GM23248 (cell line): ENCODE results near the gene ARL13B. TPM values are rescaled to one million over a fixed set of nuclear protein-coding genes. Genes with fewer than 3 reads are reported as not detected.

Experiments used
- DNase-seq: peaks from one replicate; pipeline ENCODE4 v3.0.0-alpha.2; 2015
- H2AFZ ChIP-seq: fragments of 200-600 bp; sonication (generic); 2 replicates; pipeline ENCODE4 v1.6.1; 2016; ENCODE audit warnings: antibody characterized with exemption
- H3F3A ChIP-seq: fragments of 200-600 bp; sonication (generic); 2 replicates; pipeline ENCODE4 v1.6.1; 2016; ENCODE audit warnings: mild to moderate bottlenecking, antibody characterized with exemption, mixed run types; ENCODE audit not compliant: insufficient read depth
- H3K27ac ChIP-seq: fragments of 200-600 bp; sonication (generic); 2 replicates; pipeline ENCODE4 v1.5.1; 2016; ENCODE audit warnings: mild to moderate bottlenecking
- H3K27me3 ChIP-seq: fragments of 200-600 bp; sonication (generic); replicated peaks from 2 replicates; pipeline ENCODE4 v1.6.1; 2016; ENCODE audit warnings: mild to moderate bottlenecking; ENCODE audit not compliant: insufficient read depth
- H3K36me3 ChIP-seq: fragments of 200-600 bp; sonication (generic); 2 replicates; pipeline ENCODE4 v1.6.1; 2016; ENCODE audit warnings: low read depth, mild to moderate bottlenecking
- H3K4me1 ChIP-seq: fragments of 200-600 bp; sonication (generic); 2 replicates; pipeline ENCODE4 v1.6.1; 2016; ENCODE audit warnings: mild to moderate bottlenecking; ENCODE audit not compliant: insufficient read depth
- H3K4me2 ChIP-seq: fragments of 200-600 bp; sonication (generic); one replicate; pipeline ENCODE4 v1.6.1; 2016; ENCODE audit warnings: mild to moderate bottlenecking; ENCODE audit not compliant: unreplicated experiment
- H3K4me3 ChIP-seq: fragments of 200-600 bp; sonication (generic); 2 replicates; pipeline ENCODE4 v1.5.1; 2016; ENCODE audit warnings: mild to moderate bottlenecking
- H3K79me2 ChIP-seq: fragments of 200-600 bp; sonication (generic); 2 replicates; pipeline ENCODE4 v1.6.1; 2016; ENCODE audit warnings: mild to moderate bottlenecking; ENCODE audit not compliant: insufficient read depth
- H3K9ac ChIP-seq: fragments of 200-600 bp; sonication (generic); 2 replicates; pipeline ENCODE4 v1.6.1; 2016; ENCODE audit warnings: mild to moderate bottlenecking
- H3K9me2 ChIP-seq: fragments of 200-600 bp; sonication (generic); 2 replicates; pipeline ENCODE4 v1.6.1; 2016; ENCODE audit warnings: mixed run types, mild to moderate bottlenecking, moderate library complexity; ENCODE audit not compliant: insufficient read depth
- H3K9me3 ChIP-seq: fragments of 200-600 bp; sonication (generic); one replicate; pipeline ENCODE4 v1.6.1; 2017; ENCODE audit warnings: low read depth
- H4K20me1 ChIP-seq: fragments of 200-600 bp; sonication (generic); 2 replicates; pipeline ENCODE4 v1.6.0; 2016; ENCODE audit not compliant: insufficient read depth
- EZH2 ChIP-seq: fragments of 200-600 bp; sonication (generic); IDR thresholded peaks from 2 replicates; pipeline ENCODE4 v1.6.1; 2018; ENCODE audit warnings: antibody characterized with exemption, mild to moderate bottlenecking; ENCODE audit not compliant: insufficient read depth, poor library complexity, severe bottlenecking
- EZH2phosphoT487 ChIP-seq: fragments of 200-600 bp; sonication (generic); IDR thresholded peaks from 2 replicates; pipeline ENCODE4 v1.6.1; 2018; ENCODE audit warnings: antibody characterized with exemption, moderate library complexity, mild to moderate bottlenecking, low read depth; ENCODE audit not compliant: insufficient read depth
- WGBS, 2 experiments: methylation state at CpG; one replicate each; pipeline ENCODE4 v1.1.6; 2015 to 2017; ENCODE audit warnings: low lambda C conversion rate in 2 of 2, low coverage in 1 of 2; ENCODE audit errors: missing lambda C conversion rate in 2 of 2; 5-methylcytosine and 5-hydroxymethylcytosine counted together
- in situ Hi-C: fragments of 300-500 bp; cut with MboI; formaldehyde crosslinking; loops from 2 replicates; pipeline ENCODE4 v1.15.0; 2020
- polyA plus RNA-seq: library from polyadenylated mRNA; unstranded; fragments of >200 nt; fragmentation: Nextera tagmentation; extraction: Ambion mirVana; gene quantifications from 2 replicates; pipeline ENCODE4 v1.2.1, GENCODE V29; 2016
- total RNA-seq: library from RNA; depleted of rRNA; stranded (reverse); fragments of >200 nt; shearing (Covaris generic); gene quantifications from 2 replicates; pipeline ENCODE4 v1.2.3, GENCODE V29; 2014

ARL13B gene
- total and polyA plus RNA-seq, 2 experiments from 2014 or later = 15.0 to 16.9 TPM

DNA sequence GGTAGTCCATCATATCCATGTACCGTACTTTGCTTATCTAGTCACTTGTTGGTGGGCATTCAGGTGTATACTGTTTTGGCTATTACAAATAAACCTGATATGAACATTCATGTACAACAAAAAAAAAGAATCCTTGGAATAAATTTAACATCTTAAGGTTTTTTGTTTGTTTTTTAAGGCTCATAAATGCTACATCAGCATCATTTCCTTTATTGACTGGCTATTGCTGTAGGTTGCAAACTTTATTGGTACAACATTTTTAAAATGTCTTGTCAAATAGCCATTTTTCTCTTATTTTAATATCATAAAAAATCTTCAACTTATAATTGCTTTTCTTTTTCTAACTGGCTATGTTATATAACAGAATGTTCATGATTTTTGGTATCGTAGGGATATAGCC lies 66.6 kb downstream of the ARL13B start:
- no peak for TF ChIP-seq EZH2phosphoT487
- no peak overlapping the region for H3K9ac ChIP-seq
- H3K79me2 ChIP-seq = no peaks in the 10 kb centered on the region
- 0 out of 2 replicates have a peak, but pooled peaks cover 6% of the 10 kb centered on the region for H3K36me3 ChIP-seq
- H3F3A ChIP-seq = peaks cover 5% of the 10 kb centered on the region; the same call in 1 of the 2 replicates
- H3K4me3 ChIP-seq = no peak overlapping the region
- no peak overlapping the region for H3K4me2 ChIP-seq
- 93 to 99% methylated on average over 2 of the region's 2 CpGs for WGBS, 2 experiments
- in situ Hi-C loops = no loop called here
- H4K20me1 ChIP-seq = no peaks in the 10 kb centered on the region
- no peaks in the 10 kb centered on the region for H3K4me1 ChIP-seq
- no peak for DNase-seq
- H2AFZ ChIP-seq = no peak overlapping the region
- no peaks in the 10 kb centered on the region for H3K9me2 ChIP-seq
- H3K9me3 ChIP-seq = no peaks in the 10 kb centered on the region
- H3K27me3 ChIP-seq = no peaks in the 10 kb centered on the region
- H3K27ac ChIP-seq = no peak overlapping the region

- H3K9me2 ChIP-seq = no peaks in the 10 kb centered on the region
- no peak overlapping the region for H3K4me2 ChIP-seq
Measured at GRCh38 chr3:94049267-94049666, 69.3 kb downstream of the ARL13B start.

GRCh38 chr3:94050546-94050945 lies 70.6 kb downstream of the ARL13B start:
- Histone ChIP-seq H4K20me1 (no peaks in the 10 kb centered on the region), H3K4me1 (no peaks in the 10 kb centered on the region), H3K79me2 (no peaks in the 10 kb centered on the region), H3K27ac (no peak overlapping the region), H3K9me2 (no peaks in the 10 kb centered on the region), H3K27me3 (no peaks in the 10 kb centered on the region), H3K9ac (no peak overlapping the region), H3K9me3 (no peaks in the 10 kb centered on the region), H3K4me2 (no peak overlapping the region), H2AFZ (no peak overlapping the region), H3F3A (no peaks in the 10 kb centered on the region), H3K4me3 (no peak overlapping the region), H3K36me3 (0 out of 2 replicates have a peak, but pooled peaks cover 6% of the 10 kb centered on the region)
- TF ChIP-seq EZH2phosphoT487 = no peak
- TF ChIP-seq EZH2 = no peak
- in situ Hi-C loops = no loop called here
- DNase-seq = no peak

More at GRCh38 chr3:94049267-94049666, 69.3 kb downstream of the ARL13B start:
- Histone ChIP-seq H3K36me3 (0 out of 2 replicates have a peak, but pooled peaks cover 6% of the 10 kb centered on the region), H3K9me3 (no peaks in the 10 kb centered on the region), H2AFZ (no peak overlapping the region), H3K4me3 (no peak overlapping the region), H3K4me1 (no peaks in the 10 kb centered on the region), H3K27ac (no peak overlapping the region), H3K9ac (no peak overlapping the region), H4K20me1 (no peaks in the 10 kb centered on the region), H3F3A (no peaks in the 10 kb centered on the region), H3K27me3 (no peaks in the 10 kb centered on the region), H3K79me2 (no peaks in the 10 kb centered on the region)
- WGBS, 2 experiments = 97% methylated on average over 2 of the region's 2 CpGs
- in situ Hi-C loops = no loop called here
- TF ChIP-seq EZH2phosphoT487 = no peak
- no peak for TF ChIP-seq EZH2
- DNase-seq = no peak

- H3K27ac ChIP-seq = no peak overlapping the region
- no peaks in the 10 kb centered on the region for H3K36me3 ChIP-seq
- H3F3A ChIP-seq = peaks cover 17% of the 10 kb centered on the region
- H3K9ac ChIP-seq = no peak overlapping the region
- WGBS, 2 experiments = 93% methylated on average over 13 of the region's 13 CpGs
- H3K4me2 ChIP-seq = peak overlapping the region; percentile 98
- H3K4me3 ChIP-seq = no peak overlapping the region
- H3K27me3 ChIP-seq = no peaks in the 10 kb centered on the region
- H3K4me1 ChIP-seq = peaks cover 7% of the 10 kb centered on the region
- no peaks in the 10 kb centered on the region for H3K9me3 ChIP-seq
- no peaks in the 10 kb centered on the region for H4K20me1 ChIP-seq
- H3K79me2 ChIP-seq = peaks cover 24% of the 10 kb centered on the region
- in situ Hi-C loops = no loop called here
- DNase-seq = no peak
- no peak overlapping the region for H2AFZ ChIP-seq
- H3K9me2 ChIP-seq = no peaks in the 10 kb centered on the region
- TF ChIP-seq EZH2phosphoT487 (no peak), EZH2 (no peak)
Measured at GRCh38 chr3:94061297-94061696, 81.3 kb downstream of the ARL13B start.
